ENCODE results near the gene FFAR2.
A peak's percentile ranks its signal among the peaks of the same experiment; 100 is the strongest.

Gene FFAR2

GRCh38 chr19:35427187-35427586 lies 20.9 kb upstream of the FFAR2 start:
- no peak for DNase-seq

- DNase-seq: no peak
These were observed 18.2 kb upstream of the FFAR2 start for GRCh38 chr19:35429698-35430408.

GRCh38 chr19:35430409-35431144 lies 17.5 kb upstream of the FFAR2 start:
- no peak for DNase-seq

DNA sequence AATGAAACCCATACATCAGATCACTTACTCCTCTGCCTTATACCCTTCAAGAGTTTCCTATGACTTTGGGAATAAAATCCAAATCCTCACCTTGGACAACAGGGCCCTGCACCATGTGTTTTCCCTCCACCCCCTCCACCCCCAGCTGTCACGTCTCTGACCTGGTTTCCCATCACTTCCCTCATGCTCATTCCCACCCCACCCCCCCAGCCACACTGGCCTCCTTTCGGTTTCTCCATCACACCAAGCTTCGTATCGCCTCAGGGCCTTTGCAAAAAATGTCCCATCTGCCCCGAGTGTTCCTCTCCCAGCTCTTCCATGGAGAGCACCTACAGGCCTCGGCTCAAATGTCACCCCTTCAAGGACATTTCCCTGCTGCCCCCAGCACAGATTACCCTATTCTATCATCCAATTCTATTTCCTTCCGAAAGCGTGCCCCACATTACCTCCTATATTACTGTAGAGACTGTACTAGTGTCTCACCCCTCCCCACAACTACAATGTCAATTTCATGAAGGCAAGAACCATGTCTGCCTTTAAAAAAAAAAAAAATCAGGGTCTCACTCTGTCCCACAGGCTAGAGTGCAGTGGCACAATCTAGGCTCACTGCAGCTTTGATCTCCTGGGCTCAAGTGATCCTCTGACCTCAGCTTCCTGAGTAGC lies 16.8 kb upstream of the FFAR2 start:
- DNase-seq: no peak

GRCh38 chr19:35432911-35433310 lies 15.1 kb upstream of the FFAR2 start:
- DNase-seq: no peak

- no peak for DNase-seq
These were observed 14.6 kb upstream of the FFAR2 start for GRCh38 chr19:35433448-35433847.

DNA sequence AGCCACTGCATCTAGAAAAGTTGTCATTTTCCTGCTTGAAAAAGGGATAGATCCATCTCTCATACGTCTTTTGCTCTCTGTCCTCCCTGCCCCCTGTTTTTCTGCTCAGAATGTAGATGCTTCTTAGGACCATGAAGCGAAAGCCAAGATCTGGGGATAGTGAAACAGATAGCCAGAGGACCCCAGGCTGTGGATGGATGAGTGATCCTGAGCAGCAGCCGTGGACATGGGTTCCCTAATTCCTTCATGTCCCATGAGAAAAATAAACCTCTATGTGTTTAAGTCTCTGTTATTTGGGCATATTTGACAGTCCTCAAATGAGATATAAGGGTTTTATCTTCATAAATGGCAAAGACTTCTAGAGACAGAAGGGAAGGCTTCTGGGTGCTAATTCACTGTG lies 12.2 kb upstream of the FFAR2 start:
- DNase-seq: no peak

- peak; percentile 29 for DNase-seq
These were observed 11.3 kb upstream of the FFAR2 start for GRCh38 chr19:35436477-35437405.

DNA sequence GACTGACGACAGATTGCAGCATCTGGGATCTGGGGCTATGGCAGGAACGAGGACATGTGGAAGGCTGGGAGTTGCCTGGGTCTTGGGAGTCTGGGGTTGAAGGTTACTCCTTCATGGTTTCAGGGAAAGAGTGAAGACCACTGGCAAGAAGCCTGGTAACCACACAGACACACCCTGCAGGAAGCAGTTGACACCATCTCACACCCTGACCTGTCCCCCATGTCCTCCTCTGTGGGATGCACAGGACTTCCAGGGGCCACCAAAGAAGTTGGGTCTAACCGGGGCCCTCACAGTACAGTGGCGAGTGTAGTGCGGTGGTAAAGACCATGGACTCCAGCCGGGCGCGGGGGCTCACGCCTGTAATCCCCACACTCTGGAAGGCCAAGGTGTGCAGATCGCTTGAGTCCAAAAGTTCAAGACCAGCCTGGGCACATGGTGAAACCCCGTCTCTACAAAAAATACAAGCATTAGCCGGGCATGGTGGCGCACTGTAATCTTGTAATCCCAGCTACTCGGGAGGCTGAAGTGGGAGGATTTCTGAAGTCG lies 10.6 kb upstream of the FFAR2 start:
- DNase-seq: no peak

GRCh38 chr19:35438096-35438495 lies 10.0 kb upstream of the FFAR2 start:
- DNase-seq: no peak

- no peak for DNase-seq
These were observed 9.5 kb upstream of the FFAR2 start for GRCh38 chr19:35438527-35438926.

DNA sequence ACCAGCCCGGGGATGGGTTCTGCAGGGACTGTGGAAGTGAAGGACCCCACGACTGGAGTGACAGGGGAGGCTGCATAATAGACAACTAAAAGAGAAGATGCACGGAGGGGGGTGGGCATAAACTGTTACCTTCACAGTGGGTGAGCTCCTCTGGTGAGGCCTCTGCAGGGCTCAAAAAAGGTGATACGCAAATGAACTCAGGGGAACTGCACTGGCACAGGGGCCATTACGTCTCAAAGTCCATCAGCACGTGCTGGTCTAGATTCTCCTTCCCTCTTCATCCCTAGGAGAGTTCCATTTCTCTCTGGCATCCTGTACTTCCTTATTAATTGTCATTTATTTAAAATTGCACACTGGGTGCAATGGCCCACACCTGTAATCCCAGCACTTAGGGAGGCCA lies 8.1 kb upstream of the FFAR2 start:
- DNase-seq: no peak

- DNase-seq: no peak
These were observed 6.0 kb upstream of the FFAR2 start for GRCh38 chr19:35442091-35442490.

GRCh38 chr19:35444735-35445134 lies 3.3 kb upstream of the FFAR2 start:
- no peak for DNase-seq

DNA sequence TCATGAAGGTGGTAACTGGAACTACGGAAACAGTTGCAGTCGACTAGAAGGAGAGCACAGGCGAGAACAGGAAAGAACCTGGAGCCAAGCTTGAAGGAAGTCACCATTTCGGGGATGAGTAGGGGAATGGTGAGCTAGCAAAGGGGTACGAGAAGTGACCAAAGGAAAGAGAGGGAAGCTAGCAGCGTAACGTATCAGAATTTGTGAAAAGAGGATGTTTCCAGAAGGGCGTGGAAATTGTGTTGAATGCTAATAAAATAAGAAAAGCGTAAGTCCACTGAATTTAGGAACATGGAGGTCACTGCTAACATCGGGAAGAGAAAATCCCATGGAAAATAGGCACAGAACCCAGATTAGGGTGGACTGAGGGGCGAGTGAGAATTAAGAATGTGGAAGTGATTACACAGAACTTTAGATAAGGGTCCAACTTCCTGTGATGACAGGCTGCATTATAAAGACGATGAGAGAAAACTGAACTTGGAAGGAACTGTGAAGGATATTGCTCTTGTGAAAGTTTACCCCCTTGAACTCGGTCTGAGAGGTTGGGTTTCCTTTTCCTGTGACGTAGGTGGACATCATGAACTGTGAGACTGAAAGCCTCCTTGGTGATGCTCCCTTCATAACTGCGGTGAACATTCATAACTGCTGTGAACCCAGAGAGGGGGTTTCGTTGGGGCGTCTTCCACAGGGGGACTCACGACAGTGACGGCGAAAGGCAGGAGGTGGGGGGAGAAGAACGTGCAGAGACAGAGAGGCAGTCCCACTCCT lies 2.0 kb upstream of the FFAR2 start:
- no peak for DNase-seq

DNA sequence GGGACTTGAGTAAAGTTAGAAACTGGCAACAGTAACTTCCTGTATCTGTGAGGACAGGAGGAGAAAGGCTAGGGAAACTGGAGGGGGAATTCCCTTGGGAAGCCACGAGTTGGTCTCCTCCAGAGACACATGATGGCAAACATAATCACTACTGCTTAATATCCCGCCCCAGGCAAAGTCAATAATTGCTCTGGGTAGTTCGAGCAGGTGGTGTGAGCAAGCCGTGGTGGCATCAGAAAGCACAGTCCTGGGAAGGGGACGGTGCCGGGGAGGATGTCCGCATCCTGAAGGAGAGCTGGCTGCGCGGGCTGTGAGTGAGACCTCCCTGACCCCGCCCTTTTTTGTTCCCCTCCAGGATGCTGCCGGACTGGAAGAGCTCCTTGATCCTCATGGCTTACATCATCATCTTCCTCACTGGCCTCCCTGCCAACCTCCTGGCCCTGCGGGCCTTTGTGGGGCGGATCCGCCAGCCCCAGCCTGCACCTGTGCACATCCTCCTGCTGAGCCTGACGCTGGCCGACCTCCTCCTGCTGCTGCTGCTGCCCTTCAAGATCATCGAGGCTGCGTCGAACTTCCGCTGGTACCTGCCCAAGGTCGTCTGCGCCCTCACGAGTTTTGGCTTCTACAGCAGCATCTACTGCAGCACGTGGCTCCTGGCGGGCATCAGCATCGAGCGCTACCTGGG lies 1.4 kb downstream of the FFAR2 start:
- no peak for DNase-seq

DNA sequence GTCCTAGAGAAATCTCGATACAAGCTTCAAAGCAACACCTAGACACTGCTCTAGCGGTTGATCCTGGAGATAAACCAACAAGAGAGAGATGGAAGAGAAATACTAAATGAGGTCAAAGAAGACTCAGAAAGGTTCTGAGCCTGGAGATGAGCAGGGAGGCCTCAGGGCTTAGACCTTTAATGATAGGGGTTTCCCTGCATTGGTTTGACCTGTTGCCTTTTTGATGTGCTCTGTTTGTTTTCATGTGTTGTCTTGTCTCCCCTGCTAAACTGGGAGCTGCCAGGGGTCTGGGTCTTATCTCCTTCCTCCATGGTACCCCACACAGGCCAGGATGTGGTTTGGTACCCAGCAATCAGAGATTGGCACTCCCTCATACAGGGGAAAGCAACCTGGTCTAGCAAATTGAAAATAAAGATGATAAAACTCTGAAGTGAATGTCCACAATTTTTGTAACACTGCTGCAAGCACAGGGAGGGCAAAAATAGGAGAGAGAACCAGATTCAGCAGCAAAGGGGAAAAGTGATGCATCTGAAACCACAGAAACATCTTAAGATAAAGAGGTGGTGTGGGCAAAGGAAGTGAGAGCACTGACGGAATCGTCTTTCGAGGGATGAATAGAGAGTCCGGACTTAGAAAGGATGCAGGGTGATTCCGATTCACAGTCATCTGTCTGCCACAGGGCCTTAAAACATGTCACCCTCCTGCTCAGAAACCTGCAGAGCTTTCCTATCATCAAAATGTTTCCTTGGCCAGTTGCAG lies 3.5 kb downstream of the FFAR2 start:
- DNase-seq: no peak

DNA sequence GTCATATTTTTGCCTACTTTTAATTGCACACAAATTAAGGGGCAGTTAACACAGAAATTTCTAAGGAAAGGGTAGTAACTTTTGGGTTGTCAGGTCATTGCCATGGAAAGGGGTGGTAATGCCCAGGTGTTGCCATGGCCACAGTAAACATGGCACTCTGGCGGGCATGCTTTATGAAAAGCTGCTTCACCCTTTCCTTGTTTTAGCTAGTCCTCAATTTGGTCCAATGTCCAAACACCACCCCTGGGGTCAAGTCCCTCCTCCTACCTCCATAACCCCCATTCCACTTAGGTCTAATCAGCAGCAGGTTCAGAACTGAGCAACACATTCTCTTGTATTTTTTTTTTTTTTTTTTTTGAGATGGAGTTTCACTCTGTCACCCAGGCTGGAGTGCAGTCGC lies 6.6 kb downstream of the FFAR2 start:
- no peak for DNase-seq

GRCh38 chr19:35455616-35456201 lies 7.7 kb downstream of the FFAR2 start:
- DNase-seq: no peak

- no peak for DNase-seq
These were observed 9.1 kb downstream of the FFAR2 start for GRCh38 chr19:35457173-35457572.
